IgD-negative memory B cell (primary cell): Measurements from ENCODE around the gene MARVELD3. TPM values are rescaled to one million over a fixed set of nuclear protein-coding genes. Genes with fewer than 3 reads are reported as not detected.
"Not testable (repeated sequence)": the region's sequence is repeated elsewhere in the genome, so short reads cannot be mapped to it uniquely, and the experiment has no call there.

Experiments
- H3K27ac Mint-ChIP-seq, 3 donors: one replicate each; pipeline ENCODE4 v1.8.0; 2020 to 2022; ENCODE audit warnings: mild to moderate bottlenecking in 3 of 3, mixed read lengths in 3 of 3, moderate library complexity in 1 of 3
- H3K27me3 Mint-ChIP-seq: one replicate; pipeline ENCODE4 v1.8.0; 2021; ENCODE audit warnings: mixed read lengths
- H3K36me3 Mint-ChIP-seq: one replicate; pipeline ENCODE4 v1.8.0; 2020; ENCODE audit warnings: mild to moderate bottlenecking, mixed read lengths
- H3K4me1 Mint-ChIP-seq, 3 donors: one replicate each; pipeline ENCODE4 v1.8.0; 2020 to 2022; ENCODE audit warnings: mixed read lengths in 3 of 3, mild to moderate bottlenecking in 1 of 3
- H3K4me3 Mint-ChIP-seq, 4 donors: one replicate each; pipeline ENCODE4 v1.8.0; 2020 to 2022; ENCODE audit warnings: mild to moderate bottlenecking in 4 of 4, mixed read lengths in 4 of 4, moderate library complexity in 3 of 4
- H3K9me3 Mint-ChIP-seq, 3 donors: one replicate each; pipeline ENCODE4 v1.8.0; 2020 to 2021; ENCODE audit warnings: mixed read lengths in 3 of 3, mild to moderate bottlenecking in 1 of 3
- polyA plus RNA-seq: library from polyadenylated mRNA; unstranded; fragments of 300-500 nt; fragmentation: Illumina TruSeq; gene quantifications from one replicate; pipeline ENCODE4 v1.2.3, GENCODE V29; 2021

Gene MARVELD3
- polyA plus RNA-seq, 1 donor from 2014 or later = not detected

GRCh38 chr16:71672803-71673581 lies 47.0 kb downstream of the MARVELD3 start:
- no peak overlapping the region for H3K4me3 Mint-ChIP-seq
- no peaks in the 10 kb centered on the region for H3K9me3 Mint-ChIP-seq
- H3K27me3 Mint-ChIP-seq = no peaks in the 10 kb centered on the region
- peaks cover 24% of the 10 kb centered on the region for H3K36me3 Mint-ChIP-seq
- no peak overlapping the region for H3K27ac Mint-ChIP-seq
- H3K4me1 Mint-ChIP-seq = no peaks in the 10 kb centered on the region

GRCh38 chr16:71673582-71673973 lies 47.6 kb downstream of the MARVELD3 start:
- H3K4me3 Mint-ChIP-seq = no peak overlapping the region
- H3K27me3 Mint-ChIP-seq = no peaks in the 10 kb centered on the region
- peaks cover 24% of the 10 kb centered on the region for H3K36me3 Mint-ChIP-seq
- H3K27ac Mint-ChIP-seq = no peak overlapping the region
- H3K9me3 Mint-ChIP-seq = no peaks in the 10 kb centered on the region
- no peaks in the 10 kb centered on the region for H3K4me1 Mint-ChIP-seq

GRCh38 chr16:71674229-71674628 lies 48.2 kb downstream of the MARVELD3 start:
- no peak overlapping the region for H3K27ac Mint-ChIP-seq
- no peaks in the 10 kb centered on the region for H3K27me3 Mint-ChIP-seq
- H3K9me3 Mint-ChIP-seq = no peaks in the 10 kb centered on the region
- no peaks in the 10 kb centered on the region for H3K4me1 Mint-ChIP-seq
- peaks cover 24% of the 10 kb centered on the region for H3K36me3 Mint-ChIP-seq
- no peak overlapping the region for H3K4me3 Mint-ChIP-seq

- Mint-ChIP-seq H3K36me3 (peaks cover 20% of the 10 kb centered on the region), H3K4me1 (no peaks in the 10 kb centered on the region), H3K4me3 (no peak overlapping the region), H3K27me3 (no peaks in the 10 kb centered on the region), H3K9me3 (no peaks in the 10 kb centered on the region), H3K27ac (no peak overlapping the region)
These were observed 49.4 kb downstream of the MARVELD3 start for GRCh38 chr16:71675380-71675779.

GRCh38 chr16:71676236-71676635 lies 50.3 kb downstream of the MARVELD3 start:
- Mint-ChIP-seq H3K4me3 (peak overlapping the region in 1 of 4 donors; percentile 65), H3K4me1 (no peaks in the 10 kb centered on the region), H3K36me3 (peaks cover 21% of the 10 kb centered on the region), H3K9me3 (no peaks in the 10 kb centered on the region), H3K27me3 (no peaks in the 10 kb centered on the region), H3K27ac (no peak overlapping the region)

GRCh38 chr16:71681360-71681759 lies 55.4 kb downstream of the MARVELD3 start:
- Mint-ChIP-seq H3K4me1 (no peaks in the 10 kb centered on the region), H3K27me3 (no peaks in the 10 kb centered on the region), H3K9me3 (no peaks in the 10 kb centered on the region), H3K27ac (no peak overlapping the region), H3K36me3 (peaks cover 15% of the 10 kb centered on the region), H3K4me3 (no peak overlapping the region)

GRCh38 chr16:71684280-71684679 lies 58.3 kb downstream of the MARVELD3 start:
- H3K4me1 Mint-ChIP-seq, H3K9me3 Mint-ChIP-seq, H3K4me3 Mint-ChIP-seq, H3K27ac Mint-ChIP-seq, H3K27me3 Mint-ChIP-seq: not testable (repeated sequence)
- H3K36me3 Mint-ChIP-seq = peaks cover 11% of the 10 kb centered on the region

Other genes with a start within 250 kb of the MARVELD3 start
- gene TLE7, start 184.1 kb upstream of the MARVELD3 start, polyA plus RNA-seq = not detected
- gene ZNF23, start 163.9 kb upstream of the MARVELD3 start, polyA plus RNA-seq = 6.5 TPM
- 2.5 TPM for gene ZNF19, start 136.9 kb upstream of the MARVELD3 start, polyA plus RNA-seq
- not detected for gene CHST4, start 99.8 kb upstream of the MARVELD3 start, polyA plus RNA-seq
- not detected for gene TAT, start 49.1 kb upstream of the MARVELD3 start, polyA plus RNA-seq
- gene PHLPP2, start 98.5 kb downstream of the MARVELD3 start, polyA plus RNA-seq = 4.7 TPM
- gene AP1G1, start 182.7 kb downstream of the MARVELD3 start, polyA plus RNA-seq = 13.7 TPM
- 5.4 TPM for gene ATXN1L, start 219.8 kb downstream of the MARVELD3 start, polyA plus RNA-seq